ENCODE data around the gene LMF1.
"Not testable (repeated sequence)": the region's sequence is repeated elsewhere in the genome, so short reads cannot be mapped to it uniquely, and the experiment has no call there.

LMF1 gene

GRCh38 chr16:850668-851067, 120.1 kb downstream of the LMF1 start:
- no peak for DNase-seq (ENCODE audit: low read depth in 2 of 2)

- no peak for DNase-seq (ENCODE audit: low read depth in 2 of 2)
Observed at GRCh38 chr16:848510-849253, 122.1 kb downstream of the LMF1 start.

- DNase-seq (ENCODE audit: low read depth in 2 of 2): no peak
Observed at GRCh38 chr16:847681-848445, 122.9 kb downstream of the LMF1 start.

- DNase-seq (ENCODE audit: low read depth in 2 of 2): no peak
Observed at GRCh38 chr16:847151-847550, 123.6 kb downstream of the LMF1 start.

GRCh38 chr16:845351-845745, 125.4 kb downstream of the LMF1 start:
- DNase-seq (ENCODE audit: low read depth in 2 of 2): no peak

- DNase-seq (ENCODE audit: low read depth in 2 of 2): no peak
Observed at GRCh38 chr16:844638-845350, 126.0 kb downstream of the LMF1 start.

- no peak for DNase-seq (ENCODE audit: low read depth in 2 of 2)
Observed at GRCh38 chr16:843771-844170, 127.0 kb downstream of the LMF1 start.

- DNase-seq (ENCODE audit: low read depth in 2 of 2): no peak
Observed at GRCh38 chr16:842711-843560, 127.8 kb downstream of the LMF1 start.

- no peak for DNase-seq (ENCODE audit: low read depth in 2 of 2)
Observed at GRCh38 chr16:842061-842476, 128.7 kb downstream of the LMF1 start.

- no peak for DNase-seq (ENCODE audit: low read depth in 2 of 2)
Observed at GRCh38 chr16:841455-842060, 129.2 kb downstream of the LMF1 start.

- DNase-seq (ENCODE audit: low read depth in 2 of 2): no peak
Observed at GRCh38 chr16:840561-841454, 130.0 kb downstream of the LMF1 start.

GRCh38 chr16:839643-840408, 131.0 kb downstream of the LMF1 start:
- no peak for DNase-seq (ENCODE audit: low read depth in 2 of 2)

- no peak for DNase-seq (ENCODE audit: low read depth in 2 of 2)
Observed at GRCh38 chr16:838741-839140, 132.0 kb downstream of the LMF1 start.

- not testable (repeated sequence) for DNase-seq (ENCODE audit: low read depth in 2 of 2)
Observed at GRCh38 chr16:836822-837221, 134.0 kb downstream of the LMF1 start.

- no peak for DNase-seq (ENCODE audit: low read depth in 2 of 2)
Observed at GRCh38 chr16:836221-836620, 134.6 kb downstream of the LMF1 start.

- DNase-seq (ENCODE audit: low read depth in 2 of 2): no peak
Observed at GRCh38 chr16:835373-835772, 135.4 kb downstream of the LMF1 start.

- DNase-seq (ENCODE audit: low read depth in 2 of 2): no peak
Observed at GRCh38 chr16:833411-833810, 137.4 kb downstream of the LMF1 start.

GRCh38 chr16:832652-833336, 138.0 kb downstream of the LMF1 start:
- DNase-seq (ENCODE audit: low read depth in 2 of 2): no peak

All from stimulated activated CD4-positive, alpha-beta T cell treated with anti-CD3 and anti-CD28 coated beads, Interleukin-15, amount 100 ng/mL, for 48 hours (primary cell).